ENCODE results near the gene ENTPD1.
"Not testable (repeated sequence)": the region's sequence is repeated elsewhere in the genome, so short reads cannot be mapped to it uniquely, and the experiment has no call there.

Gene ENTPD1

DNA sequence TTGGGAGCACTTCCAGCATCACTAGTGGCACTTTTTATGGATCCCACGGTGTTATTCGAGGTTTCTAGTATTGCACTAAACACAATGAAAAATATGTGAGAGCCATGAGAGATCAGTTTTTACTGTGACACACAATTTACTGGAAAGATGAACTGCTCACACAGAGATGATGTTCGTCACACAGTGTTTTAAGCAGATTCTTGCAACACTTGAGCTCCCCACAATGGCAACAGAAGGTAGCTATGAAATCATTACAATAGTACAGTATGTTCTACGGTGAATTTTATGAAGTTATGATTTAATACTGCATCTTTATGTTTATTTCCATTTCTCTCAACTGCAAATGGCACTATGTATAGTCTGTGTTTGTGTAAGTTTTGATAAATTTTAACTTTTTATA lies 27.4 kb upstream of the ENTPD1 start:
- DNase-seq: no peak
- no peaks in the 10 kb centered on the region for H3K79me2 ChIP-seq (ENCODE audit: low read length)
- no peak for TF ChIP-seq CTCF (IDR thresholded peaks at IDR 0.05; ENCODE audit: low read length)
- no peak for TF ChIP-seq EZH2phosphoT487 (IDR thresholded peaks at IDR 0.05; ENCODE audit: low read length)
- TF ChIP-seq EZH2 (optimal IDR thresholded peaks at IDR 0.05; ENCODE audit: low read depth, low read length): no peak

DNA sequence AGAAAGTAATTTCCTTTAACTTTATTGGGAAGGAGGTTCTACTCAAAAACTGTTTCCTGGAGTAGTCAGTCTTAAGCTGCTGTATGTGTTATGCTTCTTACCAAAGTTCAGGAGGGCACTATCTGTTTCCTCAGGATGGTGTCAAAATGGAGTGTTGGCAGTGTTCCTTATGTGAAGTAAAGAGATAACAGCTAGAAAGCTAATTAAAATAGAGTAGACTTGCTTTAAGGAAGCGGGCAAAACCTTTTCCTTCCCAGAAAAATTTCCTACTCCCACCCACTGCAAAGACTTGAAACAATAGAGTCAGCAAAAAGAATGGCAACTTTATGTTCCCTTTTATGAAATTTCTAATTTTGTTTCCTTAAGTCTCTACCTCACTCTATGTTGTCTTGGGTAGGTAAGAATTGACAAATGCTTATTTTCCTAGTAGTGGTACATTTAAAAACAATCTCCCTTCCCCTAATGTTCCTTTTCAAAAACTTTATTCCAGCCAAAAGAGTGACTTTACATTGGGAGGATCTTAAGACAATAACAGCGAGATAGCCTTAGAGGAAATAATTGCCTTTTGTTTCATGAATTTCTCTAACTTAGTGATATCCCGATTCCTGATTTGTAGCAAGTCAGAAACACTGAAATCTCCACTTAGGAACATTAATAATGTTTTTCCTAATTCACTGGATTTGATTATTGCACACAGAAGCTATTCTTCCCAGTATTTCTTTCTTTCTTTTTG lies 26.5 kb upstream of the ENTPD1 start:
- Histone ChIP-seq H3K27ac (ENCODE audit: low read length) (no peak overlapping the region), H3K79me2 (ENCODE audit: low read length) (no peaks in the 10 kb centered on the region), H3K4me3 (ENCODE audit: low read length) (no peak overlapping the region), H3K4me1 (ENCODE audit: low read length) (no peaks in the 10 kb centered on the region), H4K20me1 (ENCODE audit: insufficient read depth, low read length) (no peaks in the 10 kb centered on the region), H3K9ac (ENCODE audit: low read length) (no peak overlapping the region), H3K9me3 (replicated peaks; ENCODE audit: insufficient read depth, low read length) (no peaks in the 10 kb centered on the region), H3K27me3 (replicated peaks; ENCODE audit: insufficient read depth, low read length) (no peaks in the 10 kb centered on the region), H3K36me3 (replicated peaks; ENCODE audit: insufficient read depth, low read length) (no peaks in the 10 kb centered on the region), H3F3A (ENCODE audit: insufficient read depth, low read length) (no peaks in the 10 kb centered on the region), H2AFZ (ENCODE audit: low read length) (no peak overlapping the region), H3K4me2 (ENCODE audit: low read depth, low read length) (no peak overlapping the region), H3K9me2 (replicated peaks; ENCODE audit: insufficient read depth, low read length) (no peaks in the 10 kb centered on the region)
- no peak for DNase-seq
- TF ChIP-seq EZH2phosphoT487 (IDR thresholded peaks at IDR 0.05; ENCODE audit: low read length) (no peak), CTCF (IDR thresholded peaks at IDR 0.05; ENCODE audit: low read length) (no peak), EZH2 (optimal IDR thresholded peaks at IDR 0.05; ENCODE audit: low read depth, low read length) (no peak)

More for the DNA sequence above, 27.4 kb upstream of the ENTPD1 start:
- no peak overlapping the region for H3K27ac ChIP-seq (ENCODE audit: low read length)
- H3K9me3 ChIP-seq (replicated peaks; ENCODE audit: insufficient read depth, low read length): no peaks in the 10 kb centered on the region
- H4K20me1 ChIP-seq (ENCODE audit: insufficient read depth, low read length): no peaks in the 10 kb centered on the region
- no peaks in the 10 kb centered on the region for H3K27me3 ChIP-seq (replicated peaks; ENCODE audit: insufficient read depth, low read length)
- no peaks in the 10 kb centered on the region for H3K9me2 ChIP-seq (replicated peaks; ENCODE audit: insufficient read depth, low read length)
- H2AFZ ChIP-seq (ENCODE audit: low read length): no peak overlapping the region
- H3F3A ChIP-seq (ENCODE audit: insufficient read depth, low read length): no peaks in the 10 kb centered on the region
- H3K36me3 ChIP-seq (replicated peaks; ENCODE audit: insufficient read depth, low read length): no peaks in the 10 kb centered on the region
- no peak overlapping the region for H3K4me2 ChIP-seq (ENCODE audit: low read depth, low read length)
- H3K9ac ChIP-seq (ENCODE audit: low read length): no peak overlapping the region
- H3K4me1 ChIP-seq (ENCODE audit: low read length): no peaks in the 10 kb centered on the region
- no peak overlapping the region for H3K4me3 ChIP-seq (ENCODE audit: low read length)

DNA sequence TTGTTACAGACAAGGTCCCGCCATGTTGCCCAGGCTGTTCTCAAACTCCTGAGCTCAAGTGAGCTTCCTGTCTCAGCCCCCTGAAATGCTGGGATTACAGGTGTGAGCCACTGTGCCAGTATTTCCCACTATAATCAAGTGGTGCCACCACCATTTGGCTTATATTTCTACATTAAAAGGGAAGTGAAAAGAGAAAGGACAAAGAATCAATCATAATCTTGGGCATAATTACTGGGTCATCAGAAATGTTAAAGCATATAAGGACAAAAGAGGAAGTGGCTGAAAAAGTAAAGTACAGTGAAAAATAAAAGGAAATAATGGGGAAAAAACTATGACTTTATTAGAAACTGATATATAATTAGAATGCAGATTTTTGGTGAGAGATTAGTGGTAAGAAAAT lies 25.7 kb upstream of the ENTPD1 start:
- Histone ChIP-seq H4K20me1 (ENCODE audit: insufficient read depth, low read length) (no peaks in the 10 kb centered on the region), H3K79me2 (ENCODE audit: low read length) (no peaks in the 10 kb centered on the region), H2AFZ (ENCODE audit: low read length) (no peak overlapping the region), H3K9ac (ENCODE audit: low read length) (no peak overlapping the region), H3K36me3 (replicated peaks; ENCODE audit: insufficient read depth, low read length) (no peaks in the 10 kb centered on the region), H3K27me3 (replicated peaks; ENCODE audit: insufficient read depth, low read length) (no peaks in the 10 kb centered on the region), H3K27ac (ENCODE audit: low read length) (no peak overlapping the region), H3K9me3 (replicated peaks; ENCODE audit: insufficient read depth, low read length) (no peaks in the 10 kb centered on the region), H3K4me2 (ENCODE audit: low read depth, low read length) (no peak overlapping the region), H3K4me1 (ENCODE audit: low read length) (no peaks in the 10 kb centered on the region), H3K9me2 (replicated peaks; ENCODE audit: insufficient read depth, low read length) (no peaks in the 10 kb centered on the region), H3F3A (ENCODE audit: insufficient read depth, low read length) (no peaks in the 10 kb centered on the region), H3K4me3 (ENCODE audit: low read length) (no peak overlapping the region)
- no peak for DNase-seq
- no peak for TF ChIP-seq EZH2 (optimal IDR thresholded peaks at IDR 0.05; ENCODE audit: low read depth, low read length)
- TF ChIP-seq CTCF (IDR thresholded peaks at IDR 0.05; ENCODE audit: low read length): no peak
- no peak for TF ChIP-seq EZH2phosphoT487 (IDR thresholded peaks at IDR 0.05; ENCODE audit: low read length)

DNA sequence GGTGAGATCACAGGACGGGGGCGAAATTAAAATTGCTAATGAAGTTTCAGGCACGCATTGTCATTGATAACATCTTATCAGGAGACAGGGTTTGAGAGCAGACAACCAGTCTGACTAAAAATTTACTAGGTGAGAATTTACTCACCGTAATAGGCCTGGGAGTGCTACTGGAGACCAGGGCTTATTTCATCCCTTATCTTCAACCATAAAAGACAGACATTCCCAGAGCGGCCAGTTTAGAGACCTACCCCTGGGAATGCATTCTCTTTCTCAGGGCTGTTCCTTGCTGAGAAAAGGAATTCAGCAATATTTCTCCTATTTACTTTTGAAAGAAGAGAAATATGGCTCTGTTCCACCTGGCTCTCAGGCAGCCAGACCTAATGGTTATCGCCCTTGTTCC lies 23.1 kb upstream of the ENTPD1 start:
- H4K20me1 ChIP-seq (ENCODE audit: insufficient read depth, low read length); H3F3A ChIP-seq (ENCODE audit: insufficient read depth, low read length); DNase-seq; H3K9me2 ChIP-seq (replicated peaks; ENCODE audit: insufficient read depth, low read length); H3K9ac ChIP-seq (ENCODE audit: low read length); H3K4me1 ChIP-seq (ENCODE audit: low read length); H3K79me2 ChIP-seq (ENCODE audit: low read length); H3K4me2 ChIP-seq (ENCODE audit: low read depth, low read length); H3K27me3 ChIP-seq (replicated peaks; ENCODE audit: insufficient read depth, low read length); H3K36me3 ChIP-seq (replicated peaks; ENCODE audit: insufficient read depth, low read length); H3K4me3 ChIP-seq (ENCODE audit: low read length); H3K27ac ChIP-seq (ENCODE audit: low read length); H2AFZ ChIP-seq (ENCODE audit: low read length); H3K9me3 ChIP-seq (replicated peaks; ENCODE audit: insufficient read depth, low read length): not testable (repeated sequence)

Data from MM.1S (cell line).